Non-pigmented ciliary epithelial cell (primary cell): Measurements from ENCODE around the gene DIP2C.

Source experiments
- DNase-seq: peaks from one replicate; pipeline ENCODE4 v3.0.0-alpha.2; 2010; ENCODE audit warnings: low read depth

Gene DIP2C

DNA sequence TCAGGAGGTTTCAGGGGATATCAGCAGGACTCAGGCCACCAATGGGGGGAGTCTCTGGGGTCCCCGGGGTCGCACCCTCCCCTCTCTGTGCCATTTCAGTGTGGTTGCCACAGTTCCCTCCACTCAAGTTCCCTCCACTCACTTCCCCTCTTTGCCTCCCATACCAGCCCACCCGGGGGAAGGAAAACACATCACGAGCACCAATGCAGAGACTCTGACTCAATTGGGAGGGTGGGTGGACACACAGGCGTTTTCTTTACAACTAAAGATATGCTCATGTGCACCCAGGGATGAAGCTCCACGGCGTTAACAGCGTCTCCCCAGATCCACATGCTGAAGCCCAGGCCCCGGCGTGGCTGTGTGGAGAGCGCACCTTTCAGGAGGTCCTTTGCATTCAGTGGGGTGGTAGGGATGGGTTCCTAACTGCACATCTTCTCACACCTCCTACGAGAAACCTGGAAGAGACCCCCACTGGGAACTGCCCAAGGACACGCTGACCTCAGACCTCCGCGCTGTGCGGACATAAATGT lies 300.1 kb downstream of the DIP2C start:
- DNase-seq: no peak

- DNase-seq: no peak
Observed at GRCh38 chr10:388661-389045, 300.8 kb downstream of the DIP2C start.

GRCh38 chr10:387909-388660 lies 301.4 kb downstream of the DIP2C start:
- no peak for DNase-seq

GRCh38 chr10:387593-387891 lies 301.9 kb downstream of the DIP2C start:
- no peak for DNase-seq

GRCh38 chr10:386771-387592 lies 302.5 kb downstream of the DIP2C start:
- DNase-seq: no peak

DNA sequence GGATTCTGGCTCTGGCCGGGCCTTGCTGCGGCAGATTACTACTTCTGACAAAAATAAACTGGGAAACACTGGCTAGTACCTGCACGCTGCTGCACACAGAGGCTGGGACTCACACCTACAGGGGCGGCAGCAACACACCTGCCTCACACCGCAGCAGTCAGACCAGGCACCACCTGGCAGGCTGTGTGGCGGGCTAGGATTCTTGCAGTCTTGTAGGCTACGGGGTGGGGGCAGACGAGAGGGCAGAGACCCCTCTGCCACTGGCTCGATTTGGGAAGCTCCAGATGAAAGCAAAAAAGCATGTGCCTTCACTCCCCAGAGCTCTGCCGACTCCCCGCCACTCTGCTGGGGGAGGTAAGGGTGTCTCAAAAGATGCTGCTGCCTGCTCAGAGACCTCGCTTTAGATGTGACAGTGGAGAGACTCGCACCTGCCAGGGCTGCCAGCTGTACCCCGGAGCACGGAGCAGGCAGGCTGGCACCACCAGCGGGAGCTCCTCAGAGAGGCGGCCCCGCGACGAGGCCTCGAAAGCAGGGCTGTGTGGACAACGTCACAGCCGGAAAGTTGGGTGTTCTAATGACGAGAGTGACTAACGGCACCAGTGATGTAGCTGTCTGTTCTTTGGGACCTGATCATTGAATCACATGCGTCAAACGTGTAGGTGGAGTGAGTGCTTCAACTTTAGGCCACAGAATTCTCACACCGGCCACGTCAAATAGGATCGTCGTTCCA lies 303.7 kb downstream of the DIP2C start:
- no peak for DNase-seq

DNA sequence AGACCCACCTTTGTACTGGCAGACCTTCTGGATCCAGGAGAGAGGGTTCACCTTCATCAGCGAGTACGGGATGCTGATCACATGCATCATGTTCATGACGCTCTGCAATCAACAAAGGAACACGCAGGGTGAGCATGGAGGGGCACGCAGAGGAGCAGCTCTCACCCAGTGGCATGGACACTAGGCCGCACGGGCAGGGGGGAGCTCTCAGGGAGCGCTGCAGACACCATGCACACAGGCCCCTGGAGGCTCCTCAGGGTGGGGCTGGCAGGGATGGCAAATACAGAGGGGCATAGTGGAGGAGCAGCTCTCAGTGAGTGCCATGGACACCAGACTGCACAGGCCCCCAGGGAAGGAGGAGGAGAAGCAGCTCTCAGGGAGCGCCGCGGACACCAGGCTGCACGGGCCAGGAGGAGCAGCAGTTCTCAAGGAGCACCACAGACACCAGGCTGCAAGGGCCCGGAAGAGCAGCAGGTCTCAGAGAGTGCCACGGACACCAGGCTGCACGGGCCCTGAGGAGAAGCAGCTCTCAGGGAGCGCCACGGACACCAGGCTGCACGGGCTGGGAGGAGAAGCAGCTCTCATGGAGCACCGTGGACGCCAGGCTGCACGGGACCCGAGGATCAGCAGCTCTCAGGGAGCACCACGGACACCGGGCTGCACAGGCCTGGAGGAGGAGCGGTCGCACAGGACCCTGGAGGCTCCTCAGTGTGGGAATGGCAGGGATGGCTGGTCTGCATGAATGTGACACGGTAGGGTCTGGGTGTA lies 304.7 kb downstream of the DIP2C start:
- no peak for DNase-seq

- no peak for DNase-seq
Observed at GRCh38 chr10:383519-383918, 305.9 kb downstream of the DIP2C start.

DNA sequence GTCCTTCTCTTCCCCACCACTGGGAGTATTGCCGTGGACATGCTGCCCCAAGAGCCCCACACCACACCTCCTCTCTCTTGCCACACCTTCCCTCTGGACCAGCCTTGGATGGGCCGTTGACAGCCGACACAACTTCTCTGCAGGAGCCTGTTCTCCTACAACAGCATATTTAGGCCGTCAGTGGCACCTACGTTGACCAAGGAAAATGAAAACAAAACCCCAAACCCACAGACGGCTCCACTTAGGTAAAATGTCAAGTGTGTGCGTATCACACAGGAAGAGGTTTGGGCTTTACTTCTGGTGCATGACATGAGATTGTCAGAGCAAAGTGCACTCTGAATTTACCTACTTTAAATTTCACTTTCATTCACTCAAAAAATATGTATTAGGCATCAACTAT lies 307.7 kb downstream of the DIP2C start:
- no peak for DNase-seq

DNA sequence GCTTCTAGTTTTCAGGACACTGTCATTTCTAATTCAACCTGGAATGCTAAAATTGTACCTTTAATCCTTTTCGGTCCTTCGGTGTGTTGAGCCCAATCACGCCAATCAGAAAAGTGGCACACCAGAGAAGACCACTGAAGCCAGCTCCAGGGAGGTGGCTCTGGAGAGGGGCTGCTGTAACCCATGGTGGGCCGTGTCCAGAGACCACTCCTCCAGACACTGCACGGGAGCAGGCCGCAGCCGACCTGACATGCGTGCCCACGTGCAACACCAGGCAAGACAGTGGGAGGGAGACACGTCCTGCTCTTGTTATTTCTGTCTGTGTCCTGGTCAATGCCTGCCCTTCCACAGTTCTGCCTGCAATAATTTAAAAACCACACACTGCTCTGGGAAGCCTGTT lies 308.1 kb downstream of the DIP2C start:
- DNase-seq: no peak

DNA sequence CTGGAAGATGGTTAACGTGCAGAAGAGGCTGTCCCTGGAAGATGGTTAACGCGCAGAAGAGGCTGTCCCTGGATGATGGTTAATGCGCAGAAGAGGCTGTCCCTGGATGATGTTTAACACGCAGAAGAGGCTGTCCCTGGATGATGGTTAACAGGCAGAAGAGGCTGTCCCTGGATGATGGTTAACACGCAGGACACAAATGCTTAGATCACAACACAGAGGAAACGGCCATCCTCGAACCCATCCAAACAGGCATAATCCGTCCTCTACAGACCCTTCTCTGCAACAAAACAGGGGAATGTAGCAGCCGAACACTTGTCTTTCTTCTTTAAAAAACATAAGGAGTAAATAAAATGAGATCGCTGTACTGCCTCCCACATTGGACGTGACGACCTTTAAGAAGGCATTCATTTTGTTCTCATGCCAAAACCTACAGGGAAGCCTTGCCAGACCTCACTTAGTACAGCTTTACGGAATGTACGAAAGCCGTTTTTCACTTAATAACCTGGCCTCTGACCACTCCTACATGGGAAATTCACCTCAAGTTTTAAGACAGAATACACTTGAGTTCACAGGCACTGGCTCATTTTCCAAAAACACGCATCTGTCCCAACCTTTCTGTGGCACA lies 309.0 kb downstream of the DIP2C start:
- no peak for DNase-seq

GRCh38 chr10:378930-379704 lies 310.4 kb downstream of the DIP2C start:
- no peak for DNase-seq

GRCh38 chr10:378230-378929 lies 311.1 kb downstream of the DIP2C start:
- no peak for DNase-seq

DNA sequence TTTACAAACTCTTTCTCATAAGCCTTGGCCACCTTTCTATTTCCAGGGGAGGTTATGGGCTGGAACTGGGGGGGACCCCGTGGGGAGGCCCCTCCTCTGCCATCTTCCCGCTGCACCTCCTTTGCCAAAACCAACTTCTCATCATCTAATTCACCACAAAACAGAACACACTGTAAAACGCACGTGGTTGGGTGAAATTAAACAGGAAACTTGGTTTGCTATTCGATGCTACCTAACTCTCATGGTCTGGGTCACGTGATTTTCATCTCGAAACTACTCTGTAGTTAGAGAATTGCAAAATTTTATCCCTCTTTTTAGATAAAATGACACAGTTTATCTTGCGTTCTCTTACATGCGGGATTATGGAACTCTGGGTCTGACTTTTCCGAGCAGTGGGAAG lies 312.2 kb downstream of the DIP2C start:
- no peak for DNase-seq

- DNase-seq: no peak
Observed at GRCh38 chr10:375815-376505, 313.5 kb downstream of the DIP2C start.

- DNase-seq: no peak
Observed at GRCh38 chr10:374354-374753, 315.1 kb downstream of the DIP2C start.

DNA sequence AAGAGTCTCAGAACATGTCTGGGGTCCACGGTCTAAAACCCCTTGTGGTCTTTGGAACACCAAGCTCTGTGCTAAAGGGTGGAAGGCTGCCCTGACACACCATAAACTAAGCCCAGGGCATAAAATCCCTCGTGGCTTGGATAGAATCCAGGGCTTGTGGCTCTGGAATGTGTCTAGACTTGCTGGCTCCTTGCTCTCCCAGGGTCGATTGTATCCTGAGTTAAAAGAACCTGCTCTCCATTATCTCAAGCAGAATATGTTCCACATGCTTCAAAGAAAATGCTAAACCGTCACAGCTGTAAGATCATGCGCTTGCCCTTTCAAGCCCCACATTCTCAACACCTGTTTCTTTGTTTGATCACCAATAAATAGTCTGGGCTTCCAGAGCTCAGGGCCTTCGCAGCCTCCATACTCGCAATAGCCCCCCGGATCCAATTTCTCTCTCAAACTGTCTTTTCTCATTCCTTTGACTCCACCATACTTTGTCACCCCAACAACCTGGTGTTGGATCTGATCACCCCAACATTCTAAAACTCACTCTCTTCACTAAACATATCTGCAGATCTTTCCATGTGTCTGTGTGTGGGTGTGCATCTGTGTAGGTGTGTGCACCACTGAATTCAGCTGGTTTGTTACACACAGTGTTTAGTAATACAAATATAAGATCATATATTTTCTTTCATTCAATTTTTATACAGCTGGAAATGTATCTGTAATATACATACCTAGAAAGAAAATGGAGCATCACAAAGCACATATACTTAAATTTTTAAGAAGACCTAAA lies 315.8 kb downstream of the DIP2C start:
- DNase-seq: peak; percentile 63

GRCh38 chr10:373015-373414 lies 316.5 kb downstream of the DIP2C start:
- DNase-seq: peak; percentile 34

DNA sequence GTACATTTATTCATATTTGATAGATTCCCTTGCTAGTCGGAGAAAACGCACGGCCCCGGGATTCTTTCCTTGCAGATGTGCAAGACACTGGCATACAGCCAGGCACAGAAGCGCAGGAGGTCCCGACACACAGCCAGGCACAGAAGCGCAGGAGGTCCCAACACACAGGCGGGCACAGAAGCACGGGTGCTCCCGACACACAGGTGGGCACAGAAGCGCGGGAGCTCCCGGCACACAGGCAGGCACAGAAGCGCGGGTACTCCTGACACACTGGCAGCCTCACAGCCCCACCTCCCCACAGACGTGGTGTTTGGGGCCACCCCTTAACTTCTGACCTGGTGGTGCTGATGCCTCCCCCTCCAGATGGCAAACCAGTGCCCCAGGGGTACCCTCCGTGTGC lies 316.9 kb downstream of the DIP2C start:
- DNase-seq: no peak
